ENCODE measurements around the gene PTPRZ1. TPM values are rescaled to one million over a fixed set of nuclear protein-coding genes. Genes with fewer than 3 reads are reported as not detected.
A peak's percentile ranks its signal among the peaks of the same experiment; 100 is the strongest.

PTPRZ1 gene
- total RNA-seq (2021) (0.20 and 0.58 TPM in 2 replicates), Bru-seq, nascent RNA (percentile 17 among the genes with signal in this experiment), BruChase-seq, experiment 1, labeled RNA remaining after a 2-hour chase (percentile 15 among the genes with signal in this experiment), BruChase-seq, experiment 2, labeled RNA remaining after a 6-hour chase (percentile 15 among the genes with signal in this experiment)
- long read RNA-seq: 0 reads

- Histone ChIP-seq H3K9me3 (ENCODE audit: low read depth, low read length, poor library complexity, severe bottlenecking) (no peaks in the 10 kb centered on the region), H3K36me3 (ENCODE audit: insufficient read depth, low read length, poor library complexity, severe bottlenecking) (no peaks in the 10 kb centered on the region), H3K4me3 (ENCODE audit: low read depth, low read length, poor library complexity, severe bottlenecking) (peak within 1 kb of the TSS; percentile 53), H3K27me3 (replicated peaks; ENCODE audit: insufficient read depth, low read depth, low read length, poor library complexity) (peaks cover 88% of the 10 kb centered on the region), H3K27ac (ENCODE audit: low read depth, low read length, poor library complexity, severe bottlenecking) (no peak within 1 kb of the TSS), H3K4me1 (ENCODE audit: insufficient read depth, low read length, poor library complexity, severe bottlenecking) (no peaks in the 10 kb centered on the region)
- CTCF ChIA-PET: interaction anchor here (1.2 kb wide), 1 partner anchor 121 kb away, joined by 5 read pairs; no protein-coding TSS in a partner anchor
- intact Hi-C loops (cut with micrococcal nuclease; ENCODE audit: unreplicated experiment): loop anchor here (5.0 kb wide), 1 partner anchor 119 kb away; no protein-coding TSS in a partner anchor
- BruUV-seq (replicated peaks): no TSS peak
- POLR2A ChIA-PET (ENCODE audit: low non-redundant PET): no interaction called here
- DNase-seq (ENCODE audit: low spot score): peak; percentile 48
- TF ChIP-seq CTCF (conservative IDR thresholded peaks at IDR 0.05; ENCODE audit: low read depth, low read length) (no peak), EZH2 (IDR thresholded peaks at IDR 0.05; ENCODE audit: borderline replicate concordance, low read depth, low read length, poor library complexity, severe bottlenecking) (no peak)
These were observed at the start of gene PTPRZ1 for GRCh38 chr7:121872831-121873288. TSS of gene PTPRZ1 (plus strand) at chr7:121873161. CDS start at chr7:121873500, 339 bp downstream.

- ChIA-PET POLR2A (ENCODE audit: low non-redundant PET) (no interaction called here), CTCF (no interaction called here)
- Histone ChIP-seq H3K4me1 (ENCODE audit: insufficient read depth, low read length, poor library complexity, severe bottlenecking) (no peaks in the 10 kb centered on the region), H3K9me3 (ENCODE audit: low read depth, low read length, poor library complexity, severe bottlenecking) (no peaks in the 10 kb centered on the region), H3K36me3 (ENCODE audit: insufficient read depth, low read length, poor library complexity, severe bottlenecking) (no peaks in the 10 kb centered on the region), H3K4me3 (ENCODE audit: low read depth, low read length, poor library complexity, severe bottlenecking) (no peak overlapping the region), H3K27me3 (replicated peaks; ENCODE audit: insufficient read depth, low read depth, low read length, poor library complexity) (no peaks in the 10 kb centered on the region), H3K27ac (ENCODE audit: low read depth, low read length, poor library complexity, severe bottlenecking) (no peak overlapping the region)
- intact Hi-C loops (cut with micrococcal nuclease; ENCODE audit: unreplicated experiment): no loop called here
- BruUV-seq (replicated peaks): no TSS peak
- TF ChIP-seq EZH2 (IDR thresholded peaks at IDR 0.05; ENCODE audit: borderline replicate concordance, low read depth, low read length, poor library complexity, severe bottlenecking) (no peak), CTCF (conservative IDR thresholded peaks at IDR 0.05; ENCODE audit: low read depth, low read length) (no peak)
- no peak for DNase-seq (ENCODE audit: low spot score)
These were observed 48.7 kb upstream of the PTPRZ1 start for GRCh38 chr7:121824276-121824675.

- intact Hi-C loops (cut with micrococcal nuclease; ENCODE audit: unreplicated experiment): no loop called here
- H3K27me3 ChIP-seq (replicated peaks; ENCODE audit: insufficient read depth, low read depth, low read length, poor library complexity): no peaks in the 10 kb centered on the region
- H3K27ac ChIP-seq (ENCODE audit: low read depth, low read length, poor library complexity, severe bottlenecking): no peak overlapping the region
- H3K4me3 ChIP-seq (ENCODE audit: low read depth, low read length, poor library complexity, severe bottlenecking): no peak overlapping the region
- no peaks in the 10 kb centered on the region for H3K9me3 ChIP-seq (ENCODE audit: low read depth, low read length, poor library complexity, severe bottlenecking)
- BruUV-seq (replicated peaks): no TSS peak
- no peak for TF ChIP-seq CTCF (conservative IDR thresholded peaks at IDR 0.05; ENCODE audit: low read depth, low read length)
- no peak for TF ChIP-seq EZH2 (IDR thresholded peaks at IDR 0.05; ENCODE audit: borderline replicate concordance, low read depth, low read length, poor library complexity, severe bottlenecking)
- H3K36me3 ChIP-seq (ENCODE audit: insufficient read depth, low read length, poor library complexity, severe bottlenecking): no peaks in the 10 kb centered on the region
- ChIA-PET CTCF (no interaction called here), POLR2A (ENCODE audit: low non-redundant PET) (interaction anchor here (0.6 kb wide), 1 partner anchor 23 kb away, joined by 3 read pairs; no protein-coding TSS in a partner anchor)
- no peak for DNase-seq (ENCODE audit: low spot score)
- no peaks in the 10 kb centered on the region for H3K4me1 ChIP-seq (ENCODE audit: insufficient read depth, low read length, poor library complexity, severe bottlenecking)
These were observed 41.6 kb upstream of the PTPRZ1 start for GRCh38 chr7:121831351-121831750.

Measured in A673 (cell line).